ENCODE measurements around the gene SH2D2A.

- TF ChIP-seq POLR2AphosphoS5 (IDR thresholded peaks at IDR 0.05; ENCODE audit: low read depth, low read length) (no peak), SIN3A (IDR thresholded peaks at IDR 0.05; ENCODE audit: borderline replicate concordance, insufficient read depth, low read length) (no peak), FOXP2 (optimal IDR thresholded peaks at IDR 0.05; ENCODE audit: borderline replicate concordance, extremely low read depth, extremely low read length, insufficient read depth) (no peak)
These were observed 28.5 kb downstream of the SH2D2A start for GRCh38 chr1:156788136-156788535.

All from PFSK-1 (cell line).